H1 (cell line): ENCODE data around the gene FBXL16. TPM values are rescaled to one million over a fixed set of nuclear protein-coding genes. Genes with fewer than 3 reads are reported as not detected.

Experiments used
- CHD1 ChIP-seq: IDR thresholded peaks from 2 replicates; pipeline ENCODE4 v1.6.1; 2012; ENCODE audit warnings: low read depth, low read length, improper control_type of control experiment
- CHD7 ChIP-seq: fragments of 300-600 bp; sonication (generic); IDR thresholded peaks from 2 replicates; pipeline ENCODE4 v1.7.1; 2012; ENCODE audit warnings: low read length, moderate library complexity, mild to moderate bottlenecking, inconsistent platforms; ENCODE audit not compliant: insufficient replicate concordance
- JUND ChIP-seq: IDR thresholded peaks from 2 replicates; pipeline ENCODE4 v1.6.1; 2011; ENCODE audit warnings: mild to moderate bottlenecking, improper control_type of control experiment, low read length
- SIRT6 ChIP-seq: IDR thresholded peaks from one replicate; pipeline ENCODE4 v1.7.1; 2012; ENCODE audit warnings: low read length, inconsistent platforms
- polyA plus RNA-seq, 7 experiments: library from polyadenylated mRNA; depleted of rRNA in 3 of 7; stranded (reverse) in 5 of 7; unstranded in 2 of 7; fragments of >200 nt in 5 of 7; fragments of 200-250 nt in 2 of 7; gene quantifications; 1 replicate in 5 of 7; 2 replicates in 1 of 7; 4 replicates in 1 of 7; pipeline versions ENCODE4 v1.2.1 to v1.2.3, GENCODE V29; 2011 to 2013; ENCODE audit warnings: missing spikeins in 2 of 7, mixed read lengths in 2 of 7
- total RNA-seq: library from RNA; stranded (reverse); fragmentation: NEBNext Ultra II Directional; extraction: Animal tissue kit (Norgen Biotek cat#: 25700); gene quantifications from 2 replicates; pipeline ENCODE4 v1.2.1, GENCODE V29; 2021

The FBXL16 gene
- total and polyA plus RNA-seq, 2 of the 8 experiments (the other 6 are each of a cell fraction or from before 2014, with no cell fraction given) = 12.5 to 12.8 TPM

- no peak for TF ChIP-seq CHD1
- no peak for TF ChIP-seq JUND
- TF ChIP-seq SIRT6 = no peak
- no peak for TF ChIP-seq CHD7
These were observed 3.4 kb upstream of the FBXL16 start (continued) for GRCh38 chr16:708959-709358.
